ENCODE data around the gene SRL.

The SRL gene

GRCh38 chr16:4172070-4172469, 69.8 kb downstream of the SRL start:
- in situ Hi-C loops (cut with HindIII; ENCODE audit: low sequenced_read_pairs): no loop called here
- no peak for TF ChIP-seq CTCF (IDR thresholded peaks at IDR 0.05; ENCODE audit: low read depth, low read length, missing control alignments)
- H3K4me3 ChIP-seq (ENCODE audit: low read depth, low read length): no peak overlapping the region
- DNase-seq (ENCODE audit: low read depth): no peak

GRCh38 chr16:4169415-4169814, 72.5 kb downstream of the SRL start:
- in situ Hi-C loops (cut with HindIII; ENCODE audit: low sequenced_read_pairs): loop anchor here (5.0 kb wide), 1 partner anchor 48 kb away; no protein-coding TSS in a partner anchor
- DNase-seq (ENCODE audit: low read depth): no peak
- TF ChIP-seq CTCF (IDR thresholded peaks at IDR 0.05; ENCODE audit: low read depth, low read length, missing control alignments): no peak
- H3K4me3 ChIP-seq (ENCODE audit: low read depth, low read length): no peak overlapping the region

DNA sequence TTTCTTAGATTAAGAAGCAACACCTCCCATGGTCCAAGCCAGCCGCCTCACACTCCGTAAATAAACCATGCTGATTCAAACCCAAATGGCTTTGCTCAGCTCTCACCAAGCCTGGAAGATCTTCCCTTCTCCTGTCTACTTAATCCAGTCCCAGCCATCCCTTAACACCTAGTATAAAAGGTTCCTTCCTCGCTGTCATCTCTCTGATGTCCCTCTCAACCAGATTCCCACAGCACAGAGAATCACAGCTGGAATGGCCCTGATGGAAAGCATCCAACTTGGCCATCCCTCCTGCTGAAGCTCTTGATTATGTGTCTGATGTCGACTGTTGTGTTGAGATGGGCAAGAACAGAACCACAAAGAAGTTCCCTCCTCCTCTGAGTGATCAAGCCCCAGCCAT, 75.1 kb downstream of the SRL start:
- no peak for TF ChIP-seq CTCF (IDR thresholded peaks at IDR 0.05; ENCODE audit: low read depth, low read length, missing control alignments)
- in situ Hi-C loops (cut with HindIII; ENCODE audit: low sequenced_read_pairs): loop anchor here (5.0 kb wide), 1 partner anchor 50 kb away; no protein-coding TSS in a partner anchor
- DNase-seq (ENCODE audit: low read depth): no peak
- H3K4me3 ChIP-seq (ENCODE audit: low read depth, low read length): no peak overlapping the region

GRCh38 chr16:4160658-4161430, 81.0 kb downstream of the SRL start:
- DNase-seq (ENCODE audit: low read depth): no peak

DNA sequence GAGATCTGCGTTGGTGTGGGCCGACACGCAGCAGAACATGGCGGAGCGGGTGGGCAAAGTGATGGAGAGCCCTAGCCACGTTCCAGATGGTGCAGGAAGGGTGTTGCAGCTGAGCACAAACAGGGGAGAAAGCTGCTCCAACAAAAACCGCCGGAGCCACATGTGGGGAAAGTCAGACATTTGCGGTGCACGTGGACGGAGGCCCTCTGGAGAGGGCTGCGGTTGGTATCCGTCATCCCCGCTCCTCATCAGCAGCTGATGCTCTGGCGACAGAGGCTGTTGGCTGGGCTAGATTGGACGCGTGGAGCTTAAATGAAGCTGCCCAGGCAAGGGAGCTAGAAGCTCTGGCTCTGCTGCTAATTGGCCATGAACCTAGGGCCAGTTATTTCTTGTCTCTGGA, 82.2 kb downstream of the SRL start:
- no peak overlapping the region for H3K4me3 ChIP-seq (ENCODE audit: low read depth, low read length)
- TF ChIP-seq CTCF (IDR thresholded peaks at IDR 0.05; ENCODE audit: low read depth, low read length, missing control alignments): no peak
- in situ Hi-C loops (cut with HindIII; ENCODE audit: low sequenced_read_pairs): no loop called here
- no peak for DNase-seq (ENCODE audit: low read depth)

More at GRCh38 chr16:4160658-4161430, 81.0 kb downstream of the SRL start:
- no peak for TF ChIP-seq CTCF (IDR thresholded peaks at IDR 0.05; ENCODE audit: low read depth, low read length, missing control alignments)
- in situ Hi-C loops (cut with HindIII; ENCODE audit: low sequenced_read_pairs): no loop called here
- H3K4me3 ChIP-seq (ENCODE audit: low read depth, low read length): no peak overlapping the region

DNA sequence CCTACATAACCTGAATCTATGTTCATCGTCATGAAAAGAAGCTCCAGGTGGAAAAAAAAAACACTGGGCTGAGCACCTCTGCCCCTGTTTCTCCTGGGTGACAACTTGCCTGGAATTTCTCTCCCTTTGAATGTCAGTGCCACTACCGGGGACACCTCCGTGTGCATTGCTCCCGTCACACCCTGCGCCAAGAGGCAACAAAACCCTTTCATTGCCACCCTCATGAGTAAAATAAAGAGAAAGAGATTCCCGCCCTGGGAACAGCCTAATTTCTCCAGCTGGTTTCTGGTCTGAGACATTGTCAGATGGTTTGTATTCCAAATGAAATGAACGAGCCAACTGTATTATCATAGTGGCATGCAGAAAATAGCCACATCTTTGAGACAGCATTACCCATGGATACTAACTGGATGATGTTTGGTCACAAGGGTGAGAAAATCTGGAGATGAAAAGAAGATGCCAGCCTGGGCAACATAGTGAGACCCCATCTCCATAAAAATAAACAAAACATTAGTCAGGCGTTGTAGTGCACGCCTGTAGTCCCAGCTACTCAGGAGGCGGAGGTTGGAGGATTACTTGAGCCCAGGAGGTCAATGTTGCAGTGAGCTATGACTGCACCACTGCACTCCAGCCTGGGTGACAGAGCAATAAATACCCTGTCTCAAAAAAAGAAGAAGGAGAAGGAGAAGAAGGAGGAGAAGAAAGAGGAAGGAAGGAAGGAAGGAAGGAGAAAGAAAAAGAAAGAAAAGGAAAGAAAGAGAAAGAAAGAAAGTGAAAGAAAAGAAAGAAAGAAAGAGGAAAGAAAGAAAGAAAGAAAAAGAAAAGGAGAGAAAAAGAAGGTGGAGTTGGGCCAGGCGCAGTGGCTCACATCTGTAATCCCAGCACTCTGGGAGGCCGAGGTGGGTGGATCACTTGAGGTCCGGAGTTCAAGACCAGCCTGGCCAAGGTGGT, 83.5 kb downstream of the SRL start:
- in situ Hi-C loops (cut with HindIII; ENCODE audit: low sequenced_read_pairs): no loop called here
- no peak overlapping the region for H3K4me3 ChIP-seq (ENCODE audit: low read depth, low read length)
- no peak for DNase-seq (ENCODE audit: low read depth)
- TF ChIP-seq CTCF (IDR thresholded peaks at IDR 0.05; ENCODE audit: low read depth, low read length, missing control alignments): no peak

Measured in astrocyte of the cerebellum (primary cell).